Thoracic aorta endothelial cell (primary cell): ENCODE data around the gene CSF1R. TPM values are rescaled to one million over a fixed set of nuclear protein-coding genes. Genes with fewer than 3 reads are reported as not detected.

Source experiments
- small RNA-seq: library from RNA; depleted of rRNA; stranded (forward); fragments of <200 nt; gene quantifications from one replicate; pipeline ENCODE3, GENCODE V24; 2012
- total RNA-seq: library from RNA; depleted of rRNA; stranded (reverse); fragments of >200 nt; gene quantifications from 2 replicates; pipeline ENCODE4 v1.2.3, GENCODE V29; 2012

The CSF1R gene
- total RNA-seq: not detected in 2 replicates

DNA sequence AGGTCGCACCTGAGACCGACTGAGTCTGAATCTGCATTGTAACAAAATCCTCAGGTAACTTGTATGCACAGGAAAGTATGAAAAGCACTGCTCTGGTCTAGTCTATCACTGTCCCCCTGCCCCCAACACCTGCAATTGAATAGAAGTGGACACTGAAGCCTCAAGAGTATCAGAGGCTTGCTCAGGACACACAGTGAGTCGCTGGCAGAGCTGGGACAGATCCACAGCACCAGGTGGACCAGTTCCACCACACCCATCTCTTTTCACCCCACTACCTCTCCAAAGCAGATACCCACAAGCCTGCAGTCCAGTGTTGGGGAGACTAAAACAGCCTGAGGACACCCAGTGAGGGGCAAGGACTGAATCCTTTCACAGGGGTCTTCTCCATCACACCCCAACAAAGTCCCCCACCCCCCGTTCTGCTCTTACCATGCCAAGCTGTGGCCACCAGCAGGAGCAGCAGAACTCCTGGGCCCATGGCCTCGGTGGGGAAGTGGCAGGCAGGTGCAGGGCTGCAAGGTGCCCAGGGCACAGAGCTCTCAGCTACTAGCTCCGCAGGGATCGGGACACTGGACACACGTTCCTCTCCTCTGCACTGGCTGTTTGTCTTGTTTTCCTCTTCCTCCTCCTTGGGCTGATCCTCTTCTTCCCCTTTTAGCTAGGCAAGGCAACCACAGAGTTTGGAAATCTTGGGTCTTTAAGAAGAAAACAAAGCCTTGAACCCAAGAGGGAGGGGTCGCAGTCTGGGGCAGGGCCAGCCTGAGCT, at the start of gene CSF1R:
CSF1R (minus strand) TSS at position 605 of the 766 bp plus-strand sequence; CDS start at position 478, 127 bp downstream.

Small RNA genes lying within 50 kb of the gene (small RNA-seq; reads per million reads assigned to genes)
- not detected for gene RF00019

Other genes with a start within 250 kb of the CSF1R start
- not detected in 2 replicates for gene PDE6A, start 141.8 kb downstream of the CSF1R start, total RNA-seq
- gene SLC26A2, start 125.8 kb downstream of the CSF1R start, total RNA-seq: 28.2 and 32.0 TPM in 2 replicates
- gene TIGD6, start 85.9 kb downstream of the CSF1R start, total RNA-seq: 4.4 and 4.9 TPM in 2 replicates
- gene HMGXB3, start 85.8 kb downstream of the CSF1R start, total RNA-seq: 34.7 and 39.3 TPM in 2 replicates
- gene PDGFRB, start 69.3 kb upstream of the CSF1R start, total RNA-seq: 0.40 and 1.6 TPM in 2 replicates
- gene CDX1, start 80.2 kb upstream of the CSF1R start, total RNA-seq: not detected in 2 replicates
- gene SLC6A7, start 103.5 kb upstream of the CSF1R start, total RNA-seq: not detected in 2 replicates
- not detected in 2 replicates for gene CAMK2A, start 203.2 kb upstream of the CSF1R start, total RNA-seq
- not detected in 2 replicates for gene ARSI, start 216.4 kb upstream of the CSF1R start, total RNA-seq